ENCODE results near the gene SS18L1.
"Not testable (repeated sequence)": the region's sequence is repeated elsewhere in the genome, so short reads cannot be mapped to it uniquely, and the experiment has no call there.

The SS18L1 gene

DNA sequence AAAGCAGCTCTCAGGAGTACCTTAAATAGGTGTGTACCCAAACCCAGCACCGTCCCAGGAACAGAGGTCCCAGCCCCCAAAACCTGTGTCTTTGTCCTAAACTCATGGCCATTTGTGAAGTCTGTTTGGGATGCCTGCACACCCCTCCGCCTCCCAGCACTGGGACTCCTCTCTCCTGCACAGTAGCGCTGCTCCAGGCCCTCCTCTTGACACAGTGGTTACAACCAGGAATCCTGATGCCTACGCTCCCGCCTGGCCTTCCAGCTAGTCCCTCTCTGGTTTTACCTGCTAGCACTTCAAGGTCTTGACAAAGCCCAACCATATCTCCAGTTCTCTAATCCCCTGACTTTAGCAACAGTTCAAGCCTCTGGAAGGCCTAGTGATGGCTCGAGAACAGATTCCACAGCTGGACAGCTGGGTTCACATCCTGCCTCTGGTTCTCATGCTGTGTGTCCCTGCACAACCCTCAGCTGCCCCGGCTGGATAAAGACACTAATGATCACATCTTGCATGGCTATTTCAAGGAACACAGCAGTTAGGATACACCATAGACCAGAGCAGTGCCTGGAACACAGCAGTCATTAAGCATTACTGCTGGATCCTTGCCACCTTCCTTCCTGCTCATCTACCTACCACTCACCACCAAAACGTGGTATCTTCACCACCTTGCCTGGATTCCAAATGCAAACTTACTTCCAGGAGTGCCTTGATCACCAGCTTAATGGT lies 5.9 kb upstream of the SS18L1 start:
- DNase-seq (ENCODE audit: low read depth), result no peak

DNA sequence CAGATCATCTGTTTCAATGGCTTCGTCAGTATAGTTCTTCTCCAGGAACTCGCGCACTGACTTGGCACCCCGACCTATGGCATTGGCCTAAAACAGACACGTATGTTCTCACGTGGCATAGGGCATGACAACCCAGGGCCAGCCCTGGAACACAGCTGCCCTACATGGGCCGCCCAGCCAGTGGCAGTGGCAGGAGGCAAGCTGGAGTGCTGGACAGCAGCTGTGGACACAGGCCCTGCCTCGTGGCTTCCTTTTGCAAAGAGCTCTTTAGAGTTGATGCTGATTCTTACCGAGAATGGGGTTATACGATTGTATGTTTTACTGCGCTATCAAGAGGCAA lies 5.4 kb upstream of the SS18L1 start:
- no peak for DNase-seq (ENCODE audit: low read depth)

DNA sequence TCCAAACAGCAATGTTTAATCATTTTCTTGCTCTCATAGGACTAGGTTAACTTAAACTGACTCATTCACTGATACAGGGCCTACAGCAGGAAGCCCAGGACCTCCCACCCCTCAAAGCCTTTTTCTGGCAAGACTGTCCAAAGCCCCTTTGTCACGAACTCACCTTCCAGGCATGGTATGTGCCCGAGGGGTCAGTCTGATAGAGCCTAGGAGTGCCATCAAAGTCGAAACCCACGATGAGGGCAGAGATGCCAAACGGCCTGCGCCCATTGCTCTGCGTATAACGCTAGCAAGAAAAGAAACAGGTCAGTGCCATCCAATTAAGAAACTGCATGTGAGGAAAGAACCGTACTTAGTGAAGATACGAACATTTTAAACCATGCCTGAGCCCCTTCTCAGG lies 4.7 kb upstream of the SS18L1 start:
- no peak for DNase-seq (ENCODE audit: low read depth)

DNA sequence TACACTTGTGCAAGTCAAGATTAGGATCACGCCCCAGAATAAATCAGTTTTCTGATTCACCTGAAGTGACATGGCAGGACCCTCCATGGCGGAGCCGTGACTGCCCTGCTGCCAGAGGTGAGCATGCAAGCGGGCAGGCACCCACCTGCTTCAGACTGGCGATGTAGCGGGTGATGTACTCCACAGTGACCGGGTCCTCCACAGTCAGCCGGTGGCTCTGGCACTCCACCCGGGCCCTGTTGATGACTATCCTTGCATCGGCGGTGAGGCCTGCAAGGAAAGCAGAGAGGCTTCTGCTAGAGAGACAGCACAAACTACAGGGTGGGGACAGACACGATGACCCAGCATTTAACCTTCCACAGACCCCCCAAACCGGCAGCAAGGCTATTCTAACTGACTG lies 3.9 kb upstream of the SS18L1 start:
- no peak for DNase-seq (ENCODE audit: low read depth)

DNA sequence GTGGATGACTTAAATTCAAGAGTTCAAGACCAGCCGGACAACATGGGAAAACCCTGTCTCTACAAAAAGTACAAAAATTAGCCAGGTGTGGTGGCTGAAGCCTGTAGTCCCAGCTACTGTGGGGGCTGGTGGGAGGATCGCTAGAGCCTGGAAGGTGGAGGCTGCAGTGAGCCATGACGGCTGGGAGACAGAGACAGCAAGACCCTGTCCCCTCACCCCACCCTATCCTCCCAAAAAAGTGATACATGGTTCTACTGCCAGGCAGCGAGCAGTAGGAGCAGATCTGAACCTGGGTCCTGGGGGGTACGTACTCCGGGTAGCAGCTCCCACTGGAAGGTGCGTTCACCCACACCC lies 2.5 kb upstream of the SS18L1 start:
- DNase-seq (ENCODE audit: low read depth), result no peak

DNA sequence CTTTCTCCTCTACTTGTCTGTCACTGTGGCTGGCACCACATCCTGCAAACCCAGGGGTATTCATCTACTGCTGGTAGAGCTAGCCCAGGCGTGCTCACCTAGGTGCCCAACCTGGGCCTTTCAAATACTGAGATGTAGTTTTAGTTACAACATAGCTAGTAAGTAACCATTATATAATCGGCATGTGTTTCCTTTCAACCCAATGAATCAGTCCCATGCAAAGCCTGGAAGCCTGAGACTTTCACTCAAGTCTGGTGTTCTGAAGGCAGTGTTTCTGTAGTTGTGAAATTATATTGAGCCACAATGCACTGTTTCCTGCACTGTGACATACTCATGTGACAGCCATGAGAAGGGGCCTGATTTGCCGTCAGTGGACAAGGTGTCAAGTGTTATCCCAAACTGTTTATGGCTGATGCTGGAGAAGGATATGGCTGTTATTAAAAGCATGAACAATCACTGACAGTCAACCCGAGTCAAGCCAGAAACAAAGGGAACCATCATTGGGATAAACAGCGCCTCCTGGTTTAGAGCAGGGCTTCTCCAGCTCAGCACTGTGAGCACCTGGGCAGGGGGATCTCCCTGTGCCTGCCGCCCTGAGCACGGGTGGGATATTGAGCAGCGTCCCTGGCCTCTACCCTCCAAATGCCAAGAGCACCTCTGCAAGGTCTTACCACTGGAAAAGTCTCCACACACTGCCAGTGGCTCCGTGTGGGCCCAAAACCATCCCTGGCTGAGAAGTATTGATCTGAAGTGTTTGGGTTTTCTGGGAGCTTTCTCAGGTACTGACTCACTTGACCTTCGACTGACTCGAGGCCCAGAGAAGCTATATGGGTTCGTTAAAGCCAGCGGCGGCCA lies 1.9 kb upstream of the SS18L1 start:
- no peak for DNase-seq (ENCODE audit: low read depth)

DNA sequence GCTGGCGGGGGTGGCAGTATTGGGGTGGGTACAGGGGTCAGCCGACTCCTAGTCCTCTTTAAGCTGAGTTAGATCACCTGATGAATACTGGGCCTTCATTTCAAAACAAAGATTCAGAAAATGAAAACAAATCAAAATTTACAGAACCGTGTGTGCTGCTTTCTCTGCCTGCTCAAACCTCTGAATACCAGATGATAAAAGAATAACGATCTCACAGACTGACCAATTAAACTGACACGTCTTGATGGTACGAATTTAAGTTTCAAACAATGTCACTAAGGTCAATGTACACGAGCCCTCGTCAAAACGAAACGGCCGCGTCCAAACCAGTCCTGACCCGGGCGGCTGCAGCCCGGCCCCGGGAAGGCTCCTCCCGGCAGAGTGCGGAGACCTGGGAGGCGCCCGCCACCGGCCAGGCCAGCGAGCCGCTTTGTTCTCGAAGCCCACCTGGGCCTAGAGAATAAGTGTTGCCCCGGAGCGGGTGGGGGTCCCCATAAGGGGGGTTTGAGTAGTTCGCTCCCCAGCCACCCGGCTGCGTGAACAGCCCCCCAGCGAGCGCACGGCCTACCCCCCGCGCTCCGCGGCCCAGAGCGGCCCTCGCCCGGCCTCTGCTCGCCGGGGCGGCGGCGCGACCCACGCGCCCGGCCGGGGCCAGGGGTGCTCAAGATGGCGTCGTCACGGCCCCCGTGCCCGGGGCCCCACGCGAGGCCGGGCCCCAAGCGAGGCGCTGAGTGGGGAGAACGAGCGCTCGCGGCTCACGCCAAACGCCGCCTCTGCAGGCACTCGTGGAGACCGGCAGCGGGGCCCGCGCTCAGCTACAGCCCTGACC lies 1.1 kb upstream of the SS18L1 start:
- DNase-seq (ENCODE audit: low read depth), result no peak

DNA sequence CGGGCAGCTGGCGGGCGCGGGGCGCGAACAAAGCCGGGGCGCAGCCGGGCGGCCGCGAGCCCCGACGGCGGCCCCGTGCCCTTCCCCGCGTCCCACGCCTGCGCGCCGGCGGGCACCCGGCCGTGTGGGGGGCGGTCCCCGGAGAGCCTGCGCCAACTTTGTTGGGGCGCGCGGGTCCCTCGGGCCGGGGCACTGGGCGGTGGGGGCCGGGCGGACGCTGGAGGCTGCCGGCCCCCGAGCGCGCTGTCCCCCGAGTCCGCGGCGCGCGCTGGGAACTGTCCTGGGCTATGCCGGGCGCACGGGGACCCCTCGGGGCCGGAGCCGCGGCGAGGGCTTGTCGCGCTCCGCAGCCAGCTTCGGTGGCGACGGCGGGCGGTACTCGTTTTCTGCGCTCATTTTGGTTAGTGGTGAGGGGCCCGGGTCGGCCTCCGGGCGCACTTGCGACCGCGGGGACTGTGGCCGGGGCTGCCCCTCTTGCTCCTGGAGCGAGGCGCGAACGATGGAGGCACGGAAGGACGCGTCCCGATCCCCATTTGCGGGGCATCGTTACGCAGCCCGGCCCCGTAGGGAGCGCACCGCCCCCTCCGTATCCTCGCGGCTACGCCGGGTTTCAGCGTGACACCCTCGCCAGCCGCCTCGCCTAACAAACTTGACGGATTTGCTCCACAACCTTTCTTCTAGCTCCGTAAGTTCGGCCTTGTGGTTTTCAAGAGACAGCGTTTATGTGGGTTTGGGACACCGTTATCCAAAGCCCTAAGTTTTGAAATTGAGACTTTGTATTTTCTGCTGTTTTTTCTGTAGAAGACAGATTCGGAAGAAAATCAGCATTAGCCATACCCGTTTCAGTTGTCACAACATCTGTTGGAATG lies 622 bp downstream of the SS18L1 start:
- DNase-seq (ENCODE audit: low read depth), result no peak

DNA sequence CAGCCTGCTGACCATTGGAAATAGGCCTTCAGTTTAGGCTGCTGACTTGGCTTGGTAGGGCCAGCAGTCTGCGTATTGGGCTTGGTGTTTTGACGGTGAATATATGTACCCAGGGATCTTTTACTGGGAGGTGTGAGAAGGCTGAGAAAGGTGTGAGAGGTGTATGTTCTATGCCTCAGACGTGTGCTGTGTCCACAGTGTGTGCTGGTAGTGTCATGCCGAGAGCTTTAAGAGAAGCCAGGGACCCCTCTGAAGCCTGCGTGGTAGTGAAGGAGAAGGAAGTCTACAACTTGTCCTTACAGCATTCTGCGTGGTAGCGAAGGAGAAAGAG lies 2.1 kb downstream of the SS18L1 start:
- no peak for DNase-seq (ENCODE audit: low read depth)

DNA sequence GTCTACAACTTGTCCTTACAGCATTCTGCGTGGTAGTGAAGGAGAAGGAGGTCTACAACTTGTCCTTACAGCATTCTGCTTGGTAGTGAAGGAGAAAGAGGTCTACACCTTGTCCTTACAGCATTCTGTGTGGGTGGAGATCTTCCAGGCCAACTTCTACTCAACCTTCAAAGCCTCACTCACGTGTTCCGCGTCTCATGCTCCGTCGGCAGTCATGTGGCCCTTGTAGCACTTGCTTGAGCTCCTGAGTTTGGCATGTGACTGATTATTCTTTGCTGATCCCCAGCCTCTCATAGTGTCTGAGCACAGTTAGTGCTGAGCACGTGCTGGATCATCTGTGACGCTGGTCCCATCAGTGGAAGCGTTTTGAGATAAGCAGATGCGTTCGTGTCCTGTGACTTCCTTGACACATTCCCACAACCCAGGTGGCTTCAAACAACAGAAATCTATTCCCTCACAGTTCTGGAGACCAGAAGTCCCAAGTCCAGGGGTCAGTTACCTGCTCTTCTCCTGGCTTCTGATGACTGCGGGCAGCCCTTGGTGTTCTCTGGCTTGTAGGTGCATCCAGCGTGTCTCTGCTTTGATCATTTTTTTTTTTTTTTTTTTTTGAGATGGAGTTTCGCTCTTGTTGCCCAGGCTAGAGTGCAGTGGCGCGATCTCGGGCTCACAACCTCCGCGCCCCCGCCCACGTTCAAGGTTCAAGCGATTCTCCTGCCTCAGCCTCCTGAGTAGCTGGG lies 2.6 kb downstream of the SS18L1 start:
- no peak for DNase-seq (ENCODE audit: low read depth)

DNA sequence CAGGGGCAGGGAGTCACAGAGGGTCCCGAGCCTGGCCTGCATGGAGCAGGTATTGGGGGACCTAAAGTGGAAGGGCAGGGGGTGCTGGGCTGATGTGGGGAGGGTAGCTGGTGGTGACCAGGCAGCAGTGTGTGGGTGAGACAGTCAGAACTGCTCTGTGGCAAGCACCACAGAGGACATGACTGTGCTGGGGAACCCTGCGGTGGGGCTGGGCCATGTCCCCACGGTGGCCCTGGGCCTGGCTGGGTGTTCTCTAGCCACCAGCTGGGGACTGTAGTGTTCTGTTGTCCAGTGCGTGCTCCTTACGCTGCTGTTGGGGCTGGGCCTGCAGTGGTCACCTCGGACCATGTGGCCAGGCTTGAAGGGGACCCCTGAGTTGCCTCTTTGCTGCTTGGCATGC lies 3.6 kb downstream of the SS18L1 start:
- DNase-seq (ENCODE audit: low read depth), result no peak

DNA sequence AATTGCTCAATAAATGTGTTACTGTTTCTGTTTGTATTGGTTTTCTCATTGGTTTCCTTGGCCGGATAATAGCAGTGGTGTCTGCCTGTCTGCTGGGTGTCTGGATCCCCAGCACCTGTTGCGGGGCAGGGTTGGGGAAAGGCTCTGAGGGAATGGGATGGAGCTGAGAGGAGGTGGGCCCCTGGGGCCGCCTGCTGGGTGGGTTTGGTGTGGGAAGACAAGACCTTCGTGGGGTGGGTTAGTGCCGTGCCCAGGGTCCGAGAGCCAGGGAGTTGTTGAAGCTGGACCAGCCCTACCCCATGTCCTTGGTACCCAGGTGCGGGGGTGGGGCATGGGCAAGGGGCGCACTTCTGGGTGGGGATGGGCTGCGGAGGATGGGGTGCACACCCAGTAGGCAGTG lies 4.0 kb downstream of the SS18L1 start:
- no peak for DNase-seq (ENCODE audit: low read depth)

DNA sequence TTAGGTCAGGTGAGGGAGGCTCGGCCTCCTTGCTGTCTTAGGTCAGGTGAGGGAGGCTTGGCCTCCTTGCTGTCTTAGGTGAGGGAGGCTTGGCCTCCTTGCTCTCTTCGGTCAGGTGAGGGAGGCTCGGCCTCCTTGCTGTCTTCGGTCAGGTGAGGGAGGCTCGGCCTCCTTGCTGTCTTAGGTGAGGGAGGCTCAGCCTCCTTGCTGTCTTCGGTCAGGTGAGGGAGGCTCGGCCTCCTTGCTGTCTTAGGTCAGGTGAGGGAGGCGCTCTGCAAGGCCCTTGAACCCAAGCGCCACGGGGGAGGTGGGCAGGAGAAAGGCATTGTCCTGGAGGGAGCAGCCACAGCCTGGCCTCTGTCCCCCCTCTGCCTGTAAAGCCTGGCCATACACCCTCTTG lies 4.8 kb downstream of the SS18L1 start:
- DNase-seq (ENCODE audit: low read depth), result not testable (repeated sequence)

DNA sequence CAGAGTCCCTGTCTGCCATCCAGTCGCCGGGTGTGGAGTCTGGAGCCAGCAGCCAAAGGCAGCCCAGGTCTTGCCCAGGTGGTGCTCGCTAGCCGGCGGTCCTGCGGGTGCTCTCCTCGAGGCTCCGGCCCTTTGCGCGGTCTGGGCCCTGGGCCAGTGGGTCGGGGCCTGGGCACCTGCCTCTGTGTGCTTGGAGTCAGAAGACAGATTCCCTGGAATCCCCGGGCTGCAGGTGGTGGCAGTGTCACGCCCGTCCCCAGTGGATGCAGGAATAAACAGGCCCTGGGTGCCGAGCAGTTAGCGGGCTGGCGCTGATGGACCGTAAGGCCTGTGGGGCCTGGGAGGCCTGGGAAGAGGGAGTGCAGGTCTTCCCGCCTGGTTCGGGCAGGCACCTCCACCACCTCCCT lies 5.3 kb downstream of the SS18L1 start:
- DNase-seq (ENCODE audit: low read depth), result no peak

DNA sequence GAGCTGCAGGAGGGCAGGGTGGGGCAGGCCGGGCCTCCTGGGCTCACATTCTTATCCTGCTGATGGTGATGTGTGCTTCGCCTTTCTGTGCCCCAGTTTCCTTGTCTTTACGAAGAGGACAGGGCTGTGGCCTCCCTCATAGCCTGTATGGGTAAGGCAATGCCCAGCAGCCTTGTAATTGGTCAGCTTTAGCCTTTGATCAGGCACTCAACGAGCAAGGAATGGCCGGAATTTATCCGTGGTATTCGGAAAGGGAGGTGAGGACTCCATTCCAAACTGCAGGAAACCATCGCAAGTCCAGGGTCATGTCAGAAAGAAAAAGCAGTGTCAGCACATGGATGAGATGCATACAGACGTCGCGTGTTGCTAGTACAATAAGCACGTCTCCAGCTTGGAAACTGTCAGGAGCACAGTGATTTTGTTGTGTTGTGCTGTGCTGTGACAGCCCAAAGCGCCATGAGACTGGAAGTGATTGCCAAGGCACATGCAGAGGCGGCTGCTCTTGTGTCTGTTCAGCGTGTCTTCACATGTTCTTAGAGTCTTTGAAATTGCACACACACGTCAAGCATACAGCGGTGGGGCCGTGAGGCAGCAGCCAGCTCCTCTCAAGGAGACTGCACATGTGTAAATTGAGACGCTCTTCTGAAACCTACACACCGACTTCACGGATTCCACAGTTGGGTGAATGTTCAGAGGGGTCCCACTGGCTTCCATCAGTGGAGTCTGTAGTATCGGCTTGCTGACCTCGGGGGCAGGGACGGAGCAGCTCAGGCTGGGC lies 6.2 kb downstream of the SS18L1 start:
- DNase-seq (ENCODE audit: low read depth), result no peak

DNA sequence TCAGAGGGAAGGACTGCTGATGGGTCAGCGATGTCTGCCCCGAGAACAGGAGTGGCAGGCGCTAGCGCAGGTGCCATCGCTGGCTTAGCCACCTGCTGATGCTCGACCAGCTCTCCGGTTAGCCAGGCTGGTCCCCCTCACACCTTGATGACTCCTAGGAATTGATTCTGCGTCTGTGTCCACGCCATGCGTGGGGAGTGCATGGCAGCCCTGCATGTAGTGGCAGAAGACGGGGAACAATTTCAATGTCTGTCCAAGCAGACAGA lies 6.7 kb downstream of the SS18L1 start:
- no peak for DNase-seq (ENCODE audit: low read depth)

DNA sequence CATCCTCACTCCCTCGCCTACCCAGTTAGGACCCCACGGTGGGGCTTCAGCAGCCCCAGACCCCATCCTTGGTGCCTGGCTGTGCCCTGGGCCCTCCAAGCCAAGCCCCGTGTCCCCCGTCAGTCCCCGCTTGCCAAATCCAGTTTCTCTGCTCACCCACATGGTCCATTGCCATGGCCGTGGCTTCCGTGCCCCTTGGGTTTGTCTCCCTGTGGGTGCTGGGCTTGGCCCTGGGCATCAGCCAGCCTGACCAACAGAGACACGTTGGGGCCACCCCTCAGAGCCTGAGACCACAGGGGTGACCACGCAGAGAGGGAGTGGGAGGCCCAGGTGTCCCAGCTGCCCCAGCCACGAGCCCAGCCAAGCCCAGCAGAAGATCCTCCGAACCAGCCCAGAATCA lies 7.7 kb downstream of the SS18L1 start:
- no peak for DNase-seq (ENCODE audit: low read depth)

DNA sequence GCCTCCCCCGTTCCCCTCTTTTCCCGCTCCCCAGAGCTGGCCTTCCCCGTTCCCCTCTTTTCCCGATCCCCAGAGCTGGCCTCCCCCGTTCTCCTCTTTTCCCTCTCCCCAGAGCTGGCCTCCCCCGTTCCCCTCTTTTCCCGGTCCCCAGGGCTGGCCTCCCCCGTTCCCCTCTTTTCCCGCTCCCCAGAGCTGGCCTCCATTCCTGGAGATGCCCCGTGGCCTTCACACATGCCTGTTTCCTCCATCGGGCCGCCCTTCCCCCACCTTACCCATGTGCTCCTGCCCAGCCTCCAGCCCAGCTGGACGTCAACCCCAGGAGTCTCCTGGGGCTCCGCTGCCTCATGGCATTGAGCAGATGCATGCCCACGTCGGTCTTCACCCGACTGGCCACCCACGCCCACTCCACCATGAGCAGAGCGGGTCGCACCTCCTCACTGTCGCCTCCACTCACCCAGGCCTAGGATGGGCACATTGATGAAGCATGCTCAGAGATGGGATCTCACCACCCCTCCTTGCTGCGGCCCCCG lies 8.3 kb downstream of the SS18L1 start:
- DNase-seq (ENCODE audit: low read depth), result no peak

DNA sequence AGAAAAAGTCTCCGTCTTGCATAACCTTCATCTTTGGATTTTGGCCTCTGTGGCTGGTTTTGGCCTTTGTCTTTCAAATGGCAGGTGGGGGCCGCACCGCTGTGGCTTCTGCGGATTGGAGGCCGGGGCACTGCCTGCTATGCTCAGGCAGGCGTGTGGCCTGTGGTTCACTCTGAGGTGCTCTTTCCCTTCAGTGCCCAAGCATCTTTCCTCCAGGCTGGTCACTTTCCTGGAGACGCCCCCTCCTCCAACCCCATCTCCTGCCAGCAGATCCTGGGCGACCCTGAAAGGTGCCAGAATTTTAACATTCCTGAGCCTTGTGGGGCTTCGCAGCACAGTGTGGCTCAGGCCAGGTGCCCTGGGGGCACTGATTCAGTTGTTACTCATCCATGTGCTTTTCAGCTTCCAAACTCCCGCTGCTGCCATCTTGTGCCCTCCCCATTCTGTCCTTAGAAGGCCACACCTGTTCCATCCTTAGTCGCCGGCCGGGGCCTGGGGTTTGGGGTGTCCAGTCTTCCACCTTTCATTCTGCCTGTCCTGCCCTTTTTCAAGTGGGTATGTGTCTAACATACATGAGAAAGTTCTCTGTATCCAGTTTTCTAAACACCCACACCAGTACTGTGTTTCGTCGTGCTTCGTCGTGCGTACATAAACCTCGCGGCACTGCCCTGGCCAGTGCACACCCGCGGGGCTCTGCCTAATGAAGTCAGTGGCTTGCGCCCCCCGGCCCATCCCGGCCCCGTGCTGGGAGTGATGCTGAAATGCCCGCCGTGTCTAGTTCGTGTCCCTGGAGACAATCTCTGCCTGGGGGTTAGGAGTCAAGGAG lies 12.1 kb downstream of the SS18L1 start:
- DNase-seq (ENCODE audit: low read depth), result no peak

DNA sequence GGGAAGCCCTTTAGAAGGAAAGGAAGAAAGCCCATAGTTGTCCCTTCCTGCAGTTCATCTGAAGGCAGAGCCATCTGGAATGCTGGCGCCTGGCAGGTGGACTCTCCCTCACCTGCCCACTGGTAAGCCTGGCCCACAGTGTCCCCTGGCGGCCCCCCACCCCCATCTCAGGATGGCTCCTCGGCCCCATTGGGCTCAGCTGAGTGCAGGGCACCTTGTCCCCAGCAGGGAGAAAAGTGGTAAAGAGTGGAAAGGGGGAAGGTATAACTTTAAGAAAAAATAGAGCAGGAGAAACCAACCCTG lies 12.6 kb downstream of the SS18L1 start:
- no peak for DNase-seq (ENCODE audit: low read depth)

All from GM04503 (cell line).